Measurements from ENCODE around the gene CNNM2. TPM values are rescaled to one million over a fixed set of nuclear protein-coding genes. Genes with fewer than 3 reads are reported as not detected.
"Not testable (repeated sequence)": the region's sequence is repeated elsewhere in the genome, so short reads cannot be mapped to it uniquely, and the experiment has no call there.

The CNNM2 gene
- total RNA-seq, 1 donor from 2014 or later: 1.6 TPM

GRCh38 chr10:102967123-102967522, 49.0 kb downstream of the CNNM2 start:
- no peak for DNase-seq (ENCODE audit: low read depth in 2 of 2)

- DNase-seq (ENCODE audit: low read depth in 2 of 2): no peak
These were observed 52.7 kb downstream of the CNNM2 start for GRCh38 chr10:102970562-102971340.

GRCh38 chr10:102975483-102976379, 57.6 kb downstream of the CNNM2 start:
- DNase-seq (ENCODE audit: low read depth in 2 of 2): no peak

- not testable (repeated sequence) for DNase-seq (ENCODE audit: low read depth in 2 of 2)
These were observed 58.3 kb downstream of the CNNM2 start for GRCh38 chr10:102976380-102976726.

- no peak for DNase-seq (ENCODE audit: low read depth in 2 of 2)
These were observed 64.2 kb downstream of the CNNM2 start for GRCh38 chr10:102982296-102982695.

GRCh38 chr10:102984086-102984485, 66.0 kb downstream of the CNNM2 start:
- no peak for DNase-seq (ENCODE audit: low read depth in 2 of 2)

- no peak for DNase-seq (ENCODE audit: low read depth in 2 of 2)
These were observed 67.7 kb downstream of the CNNM2 start for GRCh38 chr10:102985811-102986210.

GRCh38 chr10:102988404-102989314, 70.6 kb downstream of the CNNM2 start:
- DNase-seq (ENCODE audit: low read depth in 2 of 2): peak in 1 of 2 donors; percentile 40

- no peak for DNase-seq (ENCODE audit: low read depth in 2 of 2)
These were observed 76.6 kb downstream of the CNNM2 start for GRCh38 chr10:102994531-102995295.

- no peak for DNase-seq (ENCODE audit: low read depth in 2 of 2)
These were observed 78.8 kb downstream of the CNNM2 start for GRCh38 chr10:102996876-102997275.

- no peak for DNase-seq (ENCODE audit: low read depth in 2 of 2)
These were observed 79.9 kb downstream of the CNNM2 start for GRCh38 chr10:102997998-102998397.

GRCh38 chr10:102998399-102998907, 80.4 kb downstream of the CNNM2 start:
- no peak for DNase-seq (ENCODE audit: low read depth in 2 of 2)

- DNase-seq (ENCODE audit: low read depth in 2 of 2): not testable (repeated sequence)
These were observed 82.0 kb downstream of the CNNM2 start for GRCh38 chr10:103000050-103000449.

GRCh38 chr10:103007017-103007416, 88.9 kb downstream of the CNNM2 start:
- DNase-seq (ENCODE audit: low read depth in 2 of 2): no peak

- DNase-seq (ENCODE audit: low read depth in 2 of 2): peak in 1 of 2 donors; percentile 0
These were observed 95.3 kb downstream of the CNNM2 start for GRCh38 chr10:103013416-103013815.

GRCh38 chr10:103019425-103019824, 101.3 kb downstream of the CNNM2 start:
- DNase-seq (ENCODE audit: low read depth in 2 of 2): no peak

- DNase-seq (ENCODE audit: low read depth in 2 of 2): no peak
These were observed 103.2 kb downstream of the CNNM2 start for GRCh38 chr10:103021150-103021899.

- peak in 1 of 2 donors; percentile 35 for DNase-seq (ENCODE audit: low read depth in 2 of 2)
These were observed 103.8 kb downstream of the CNNM2 start for GRCh38 chr10:103021900-103022293.

GRCh38 chr10:103025696-103026095, 107.6 kb downstream of the CNNM2 start:
- no peak for DNase-seq (ENCODE audit: low read depth in 2 of 2)

- no peak for DNase-seq (ENCODE audit: low read depth in 2 of 2)
These were observed 120.5 kb downstream of the CNNM2 start for GRCh38 chr10:103038570-103038969.

Data from lung microvascular endothelial cell (primary cell).